DND-41 (cell line): Measurements from ENCODE around the gene SIGLEC6.
A peak's percentile ranks its signal among the peaks of the same experiment; 100 is the strongest.
"Not testable (repeated sequence)": the region's sequence is repeated elsewhere in the genome, so short reads cannot be mapped to it uniquely, and the experiment has no call there.

Source experiments
- ATAC-seq: fragments of 200-7000 bp; cut with Tn5 transposase; 3 replicates; pipeline ENCODE4 v1.9.1; 2021; ENCODE audit warnings: low read depth; ENCODE audit not compliant: insufficient read depth
- DNase-seq: peaks from one replicate; pipeline ENCODE4 v3.0.0-alpha.2; 2020
- H2AFZ ChIP-seq: 2 replicates; pipeline ENCODE4 v1.6.0; 2012; ENCODE audit warnings: low read depth, low read length
- H3K27ac ChIP-seq: 2 replicates; pipeline ENCODE4 v1.5.1; 2012; ENCODE audit warnings: low read length, inconsistent platforms
- H3K27me3 ChIP-seq: fragments of 200-600 bp; sonication (generic); 2 replicates; pipeline ENCODE4 v1.6.0; 2012; ENCODE audit warnings: low read length, mild to moderate bottlenecking, inconsistent platforms; ENCODE audit not compliant: insufficient read depth, poor library complexity
- H3K36me3 ChIP-seq: 2 replicates; pipeline ENCODE4 v1.5.1; 2012; ENCODE audit warnings: low read length, inconsistent platforms; ENCODE audit not compliant: insufficient read depth
- H3K4me1 ChIP-seq: 2 replicates; pipeline ENCODE4 v1.5.1; 2012; ENCODE audit warnings: mild to moderate bottlenecking, low read length; ENCODE audit not compliant: insufficient read depth
- H3K4me2 ChIP-seq: 2 replicates; pipeline ENCODE4 v1.6.0; 2012; ENCODE audit warnings: mild to moderate bottlenecking, moderate library complexity, low read length, inconsistent platforms; ENCODE audit not compliant: insufficient read depth
- H3K4me3 ChIP-seq, 2 experiments: fragments of 200-600 bp in 1 of 2; shearing (Covaris generic) in 1 of 2; 2 replicates each; pipeline ENCODE4 v1.5.1; 2012 to 2016; ENCODE audit warnings: inconsistent platforms in 2 of 2, low read length in 2 of 2, mild to moderate bottlenecking in 2 of 2, low read depth in 1 of 2, moderate library complexity in 1 of 2
- H3K79me2 ChIP-seq: 2 replicates; pipeline ENCODE4 v1.6.0; 2012; ENCODE audit warnings: low read length, inconsistent platforms; ENCODE audit not compliant: insufficient read depth
- H3K9ac ChIP-seq: 2 replicates; pipeline ENCODE4 v1.6.0; 2012; ENCODE audit warnings: low read depth, mild to moderate bottlenecking, inconsistent platforms, low read length, moderate library complexity
- H3K9me3 ChIP-seq: 2 replicates; pipeline ENCODE4 v1.5.1; 2012; ENCODE audit warnings: low read length, moderate library complexity, mild to moderate bottlenecking, inconsistent platforms; ENCODE audit not compliant: insufficient read depth, severe bottlenecking
- H4K20me1 ChIP-seq: 2 replicates; pipeline ENCODE4 v1.6.0; 2012; ENCODE audit warnings: low read length; ENCODE audit not compliant: insufficient read depth
- EZH2 ChIP-seq: IDR thresholded peaks from 3 replicates; pipeline ENCODE4 v1.6.1; 2012; ENCODE audit warnings: borderline replicate concordance, low read depth, mild to moderate bottlenecking, moderate library complexity, low read length, inconsistent platforms; ENCODE audit not compliant: severe bottlenecking
- TF ChIP-seq, protein P1 (sequence below): IDR thresholded peaks from 2 replicates; pipeline ENCODE4 v1.5.1; 2012; ENCODE audit warnings: borderline replicate concordance, low read length, moderate library complexity, mild to moderate bottlenecking; ENCODE audit not compliant: poor library complexity, severe bottlenecking; ENCODE audit errors: extremely low read depth

The SIGLEC6 gene

DNA sequence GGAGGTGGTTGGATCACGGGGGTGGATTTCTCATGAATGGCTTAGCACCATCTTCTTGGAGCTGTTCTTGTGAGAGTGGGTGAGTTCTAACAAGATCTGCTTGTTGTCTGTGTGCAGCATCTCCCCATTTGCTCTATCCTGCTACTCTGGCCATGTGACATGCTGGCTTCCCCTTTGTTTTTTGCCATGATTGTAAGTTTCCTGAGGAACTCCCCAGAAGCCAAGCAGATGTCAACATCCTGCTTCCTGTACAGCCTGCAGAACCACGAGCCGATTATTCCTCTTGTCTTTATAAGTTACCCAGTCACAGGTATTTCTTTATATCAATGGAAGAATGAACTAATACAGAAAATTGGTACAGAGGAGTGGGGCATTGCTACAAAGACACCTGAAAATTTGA, 27.6 kb downstream of the SIGLEC6 start:
- no peaks in the 10 kb centered on the region for H3K36me3 ChIP-seq
- DNase-seq = no peak
- H3K79me2 ChIP-seq = no peaks in the 10 kb centered on the region
- no peak overlapping the region for H3K27ac ChIP-seq
- no peak for ATAC-seq
- no peaks in the 10 kb centered on the region for H3K9me3 ChIP-seq
- no peak overlapping the region for H3K4me2 ChIP-seq
- no peaks in the 10 kb centered on the region for H3K27me3 ChIP-seq
- H2AFZ ChIP-seq = no peak overlapping the region
- H3K9ac ChIP-seq = no peak overlapping the region
- no peaks in the 10 kb centered on the region for H4K20me1 ChIP-seq
- no peak overlapping the region for H3K4me3 ChIP-seq
- H3K4me1 ChIP-seq = no peaks in the 10 kb centered on the region
- no peak for TF ChIP-seq EZH2
- TF ChIP-seq, protein P1, sequence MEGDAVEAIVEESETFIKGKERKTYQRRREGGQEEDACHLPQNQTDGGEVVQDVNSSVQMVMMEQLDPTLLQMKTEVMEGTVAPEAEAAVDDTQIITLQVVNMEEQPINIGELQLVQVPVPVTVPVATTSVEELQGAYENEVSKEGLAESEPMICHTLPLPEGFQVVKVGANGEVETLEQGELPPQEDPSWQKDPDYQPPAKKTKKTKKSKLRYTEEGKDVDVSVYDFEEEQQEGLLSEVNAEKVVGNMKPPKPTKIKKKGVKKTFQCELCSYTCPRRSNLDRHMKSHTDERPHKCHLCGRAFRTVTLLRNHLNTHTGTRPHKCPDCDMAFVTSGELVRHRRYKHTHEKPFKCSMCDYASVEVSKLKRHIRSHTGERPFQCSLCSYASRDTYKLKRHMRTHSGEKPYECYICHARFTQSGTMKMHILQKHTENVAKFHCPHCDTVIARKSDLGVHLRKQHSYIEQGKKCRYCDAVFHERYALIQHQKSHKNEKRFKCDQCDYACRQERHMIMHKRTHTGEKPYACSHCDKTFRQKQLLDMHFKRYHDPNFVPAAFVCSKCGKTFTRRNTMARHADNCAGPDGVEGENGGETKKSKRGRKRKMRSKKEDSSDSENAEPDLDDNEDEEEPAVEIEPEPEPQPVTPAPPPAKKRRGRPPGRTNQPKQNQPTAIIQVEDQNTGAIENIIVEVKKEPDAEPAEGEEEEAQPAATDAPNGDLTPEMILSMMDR = no peak

DNA sequence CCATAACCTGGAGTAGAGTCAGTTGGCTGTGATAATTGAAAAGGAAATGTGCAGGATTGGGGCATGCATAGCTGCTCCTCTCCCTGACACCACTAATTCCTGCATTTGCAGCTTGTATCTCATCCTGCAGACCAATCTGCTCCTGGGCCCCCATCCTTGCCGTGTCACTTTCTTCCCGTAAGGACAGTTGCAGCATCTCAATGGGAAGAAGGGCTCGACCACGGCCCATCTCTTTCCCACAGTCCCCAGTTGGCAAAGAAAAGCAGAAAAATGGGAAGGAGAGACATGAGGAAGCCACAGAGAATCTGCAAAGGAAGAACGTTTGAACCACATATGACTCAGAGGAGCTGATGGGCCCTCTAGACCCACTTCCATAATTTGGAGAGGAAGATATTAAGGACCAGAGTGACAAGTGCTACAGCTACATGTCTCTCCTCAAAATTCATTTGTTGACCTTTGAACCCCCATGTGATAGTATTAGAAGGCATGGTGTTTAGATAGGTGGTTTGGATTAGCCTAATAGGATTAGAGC, 28.1 kb downstream of the SIGLEC6 start:
- H3K27ac ChIP-seq = no peak overlapping the region
- no peaks in the 10 kb centered on the region for H3K4me1 ChIP-seq

GRCh38 chr19:51501594-51502263, 29.7 kb downstream of the SIGLEC6 start, which contains the start of gene SIGLEC12:
Gene SIGLEC12 (minus strand): TSS chr19:51501800. CDS start chr19:51501733, 67 bp downstream.
- Histone ChIP-seq H3K79me2 (no peaks in the 10 kb centered on the region), H3K9me3 (no peaks in the 10 kb centered on the region), H3K9ac (no peak within 1 kb of the TSS), H3K4me1 (no peaks in the 10 kb centered on the region), H3K27me3 (no peaks in the 10 kb centered on the region), H4K20me1 (no peaks in the 10 kb centered on the region), H3K27ac (no peak within 1 kb of the TSS), H3K4me3 (no peak within 1 kb of the TSS), H3K4me2 (no peak within 1 kb of the TSS), H2AFZ (no peak within 1 kb of the TSS), H3K36me3 (no peaks in the 10 kb centered on the region)
- ATAC-seq (no peak), DNase-seq (peak; percentile 6)
- TF ChIP-seq, protein P1 = no peak
- no peak for TF ChIP-seq EZH2

More for the DNA sequence above, 28.1 kb downstream of the SIGLEC6 start:
- Histone ChIP-seq H3K36me3 (no peaks in the 10 kb centered on the region), H3K9ac (no peak overlapping the region), H3K79me2 (no peaks in the 10 kb centered on the region), H2AFZ (no peak overlapping the region), H3K9me3 (no peaks in the 10 kb centered on the region), H3K4me2 (no peak overlapping the region), H4K20me1 (no peaks in the 10 kb centered on the region), H3K27me3 (no peaks in the 10 kb centered on the region), H3K4me3 (no peak overlapping the region)
- DNase-seq = no peak
- TF ChIP-seq, protein P1 = no peak
- no peak for TF ChIP-seq EZH2
- ATAC-seq = no peak

DNA sequence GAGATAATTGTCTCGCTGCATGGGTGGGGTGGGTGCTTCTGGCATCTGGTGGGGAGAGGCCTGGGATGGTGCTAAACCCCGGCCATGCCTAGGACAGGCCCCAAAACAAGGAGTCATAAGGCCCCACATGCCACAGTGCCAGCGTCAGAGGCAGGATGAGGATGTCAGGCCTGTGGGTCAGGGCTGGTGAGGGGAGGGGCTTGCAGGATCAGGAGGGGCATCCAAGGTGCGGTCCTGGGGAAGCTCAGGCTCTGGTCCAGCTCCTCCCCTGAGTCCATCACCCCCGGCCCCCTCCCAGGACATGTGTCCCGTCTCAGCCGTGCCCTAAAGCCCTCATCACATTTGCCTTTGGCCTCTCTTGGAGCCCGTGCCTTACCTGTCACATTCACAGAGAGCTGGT, 30.5 kb downstream of the SIGLEC6 start:
- not testable (repeated sequence) for H3K27me3 ChIP-seq

More for the DNA sequence above, 30.5 kb downstream of the SIGLEC6 start:
- not testable (repeated sequence) for H3K4me1 ChIP-seq, H3K4me3 ChIP-seq, H3K36me3 ChIP-seq, H3K9me3 ChIP-seq, H3K9ac ChIP-seq, H2AFZ ChIP-seq, H3K4me2 ChIP-seq, DNase-seq, ATAC-seq, H4K20me1 ChIP-seq, H3K27ac ChIP-seq, H3K79me2 ChIP-seq
